ENCODE measurements around the gene HSP90AB1.
"Not testable (repeated sequence)": the region's sequence is repeated elsewhere in the genome, so short reads cannot be mapped to it uniquely, and the experiment has no call there.

Gene HSP90AB1

GRCh38 chr6:44222486-44223318, 24.2 kb upstream of the HSP90AB1 start:
- DNase-seq: no peak

GRCh38 chr6:44223319-44224028, 23.4 kb upstream of the HSP90AB1 start, which contains the start of gene SLC29A1:
Gene SLC29A1, plus strand, starts transcription at chr6:44223595. Its CDS starts 3,719 bp downstream, at chr6:44227314.
- peak; percentile 87 for DNase-seq

- DNase-seq: no peak
These were observed 22.6 kb upstream of the HSP90AB1 start for GRCh38 chr6:44224029-44224964.

- DNase-seq: no peak
These were observed 22.0 kb upstream of the HSP90AB1 start for GRCh38 chr6:44224965-44225305.

GRCh38 chr6:44225579-44226325, 21.1 kb upstream of the HSP90AB1 start:
- DNase-seq: no peak

- DNase-seq: no peak
These were observed 20.3 kb upstream of the HSP90AB1 start for GRCh38 chr6:44226368-44227147.

- no peak for DNase-seq
These were observed 19.6 kb upstream of the HSP90AB1 start for GRCh38 chr6:44227148-44227793.

GRCh38 chr6:44228031-44228430, 18.9 kb upstream of the HSP90AB1 start:
- no peak for DNase-seq

GRCh38 chr6:44228433-44228832, 18.5 kb upstream of the HSP90AB1 start:
- DNase-seq: no peak

GRCh38 chr6:44228836-44229235, 18.1 kb upstream of the HSP90AB1 start:
- no peak for DNase-seq

GRCh38 chr6:44229376-44230033, 17.4 kb upstream of the HSP90AB1 start:
- no peak for DNase-seq

- no peak for DNase-seq
These were observed 16.7 kb upstream of the HSP90AB1 start for GRCh38 chr6:44230034-44230675.

GRCh38 chr6:44231426-44231825, 15.5 kb upstream of the HSP90AB1 start:
- not testable (repeated sequence) for DNase-seq

- DNase-seq: no peak
These were observed 14.0 kb upstream of the HSP90AB1 start for GRCh38 chr6:44232676-44233566.

GRCh38 chr6:44233567-44234100, 13.3 kb upstream of the HSP90AB1 start:
- DNase-seq: no peak

GRCh38 chr6:44234101-44235025, 12.5 kb upstream of the HSP90AB1 start:
- no peak for DNase-seq

GRCh38 chr6:44235269-44235668, 11.6 kb upstream of the HSP90AB1 start:
- no peak for DNase-seq
